Kidney epithelial cell (primary cell): ENCODE results near the gene DOK7. TPM values are rescaled to one million over a fixed set of nuclear protein-coding genes. Genes with fewer than 3 reads are reported as not detected.

Experiments used
- DNase-seq: peaks from one replicate; pipeline ENCODE4 v3.0.0-alpha.2; 2010; ENCODE audit warnings: low read depth
- H3K27me3 ChIP-seq: 2 replicates; pipeline ENCODE4 v1.6.0; 2011; ENCODE audit warnings: low read length; ENCODE audit not compliant: control insufficient read depth, insufficient read depth
- H3K36me3 ChIP-seq: 2 replicates; pipeline ENCODE4 v1.5.1; 2011; ENCODE audit warnings: low read length; ENCODE audit not compliant: control insufficient read depth, insufficient read depth
- H3K4me3 ChIP-seq: 2 replicates; pipeline ENCODE4 v1.5.1; 2011; ENCODE audit warnings: low read depth, mild to moderate bottlenecking, control low read depth, low read length
- CTCF ChIP-seq: IDR thresholded peaks from 2 replicates; pipeline ENCODE4 v1.5.1; 2011; ENCODE audit warnings: mild to moderate bottlenecking, moderate library complexity, low read length, control low read depth, inconsistent platforms; ENCODE audit not compliant: insufficient read depth, poor library complexity, severe bottlenecking
- total RNA-seq: library from RNA; depleted of rRNA; stranded (reverse); fragments of >200 nt; gene quantifications from 2 replicates; pipeline ENCODE4 v1.2.3, GENCODE V29; 2015

The DOK7 gene
- total RNA-seq, 1 donor from 2014 or later, result 6.9 TPM

GRCh38 chr4:3442959-3443749 lies 20.0 kb upstream of the DOK7 start:
- no peaks in the 10 kb centered on the region for H3K36me3 ChIP-seq
- DNase-seq, result no peak
- peak; percentile 93 for TF ChIP-seq CTCF
- peaks cover 2% of the 10 kb centered on the region for H3K27me3 ChIP-seq
- no peak overlapping the region for H3K4me3 ChIP-seq

DNA sequence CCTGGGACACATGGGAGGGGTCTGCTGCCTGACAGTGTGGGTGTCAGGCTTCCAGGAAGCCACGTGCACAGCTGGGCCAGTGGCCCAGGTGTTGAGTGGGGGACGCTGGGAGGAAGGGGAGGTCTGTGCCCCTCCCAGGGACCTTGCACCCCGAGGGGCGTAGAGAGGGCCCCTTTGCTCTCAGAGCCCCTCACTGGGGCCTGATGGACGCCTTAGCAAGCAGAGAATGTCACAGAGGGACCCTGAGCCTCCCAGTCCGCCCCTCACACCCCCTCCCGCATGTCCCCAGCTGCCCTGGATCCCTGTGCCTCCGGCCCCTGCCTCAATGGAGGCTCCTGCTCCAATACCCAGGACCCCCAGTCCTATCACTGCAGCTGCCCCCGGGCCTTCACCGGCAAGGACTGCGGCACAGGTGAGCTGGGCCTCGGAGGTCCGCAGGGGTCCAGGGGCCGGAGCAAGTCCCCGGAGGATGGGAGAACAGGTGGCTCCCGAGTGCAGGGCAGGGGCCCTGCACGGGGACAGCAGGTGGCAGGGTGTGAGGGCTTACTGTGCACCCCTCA lies 19.3 kb upstream of the DOK7 start:
- TF ChIP-seq CTCF, result no peak
- Histone ChIP-seq H3K36me3 (no peaks in the 10 kb centered on the region), H3K27me3 (peaks cover 2% of the 10 kb centered on the region), H3K4me3 (no peak overlapping the region)
- DNase-seq, result no peak

GRCh38 chr4:3444351-3445110 lies 18.6 kb upstream of the DOK7 start:
- Histone ChIP-seq H3K27me3 (peaks cover 2% of the 10 kb centered on the region), H3K36me3 (no peaks in the 10 kb centered on the region), H3K4me3 (no peak overlapping the region)
- DNase-seq, result no peak
- no peak for TF ChIP-seq CTCF

DNA sequence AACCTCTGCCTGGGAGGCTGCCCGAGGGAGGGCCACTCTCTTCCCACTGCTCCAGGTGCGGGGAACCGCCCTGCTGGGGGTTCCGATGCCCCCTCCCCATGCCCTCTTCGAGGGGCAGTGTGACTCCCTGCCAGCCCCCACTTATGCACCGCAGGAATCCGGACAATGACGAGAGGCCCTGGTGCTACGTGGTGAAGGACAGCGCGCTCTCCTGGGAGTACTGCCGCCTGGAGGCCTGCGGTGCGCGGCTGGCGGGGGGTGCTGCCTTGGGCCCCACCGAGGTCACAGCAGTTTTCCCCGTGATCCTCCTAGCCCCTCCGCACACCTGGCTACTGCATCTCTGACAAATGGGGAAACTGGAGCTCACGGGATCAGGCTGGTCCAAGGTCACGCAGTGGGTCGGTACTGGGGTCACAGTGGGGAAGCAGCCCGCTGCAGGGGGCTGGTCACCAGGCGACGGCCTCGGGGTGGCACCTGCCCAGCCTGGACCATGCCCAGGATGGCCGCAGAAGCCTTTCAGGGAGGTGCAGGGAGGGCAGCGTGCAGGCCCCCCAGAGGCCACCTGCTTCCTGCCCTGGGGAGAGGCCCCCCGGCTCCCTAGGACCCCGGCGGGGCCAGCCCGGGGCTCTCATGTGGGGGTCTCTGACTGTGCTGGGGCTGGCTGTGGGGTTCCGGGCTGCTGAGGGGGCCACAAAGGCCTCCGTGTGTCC lies 17.8 kb upstream of the DOK7 start:
- H3K4me3 ChIP-seq, result no peak overlapping the region
- no peak for TF ChIP-seq CTCF
- no peak for DNase-seq
- no peaks in the 10 kb centered on the region for H3K36me3 ChIP-seq
- peaks cover 4% of the 10 kb centered on the region for H3K27me3 ChIP-seq

DNA sequence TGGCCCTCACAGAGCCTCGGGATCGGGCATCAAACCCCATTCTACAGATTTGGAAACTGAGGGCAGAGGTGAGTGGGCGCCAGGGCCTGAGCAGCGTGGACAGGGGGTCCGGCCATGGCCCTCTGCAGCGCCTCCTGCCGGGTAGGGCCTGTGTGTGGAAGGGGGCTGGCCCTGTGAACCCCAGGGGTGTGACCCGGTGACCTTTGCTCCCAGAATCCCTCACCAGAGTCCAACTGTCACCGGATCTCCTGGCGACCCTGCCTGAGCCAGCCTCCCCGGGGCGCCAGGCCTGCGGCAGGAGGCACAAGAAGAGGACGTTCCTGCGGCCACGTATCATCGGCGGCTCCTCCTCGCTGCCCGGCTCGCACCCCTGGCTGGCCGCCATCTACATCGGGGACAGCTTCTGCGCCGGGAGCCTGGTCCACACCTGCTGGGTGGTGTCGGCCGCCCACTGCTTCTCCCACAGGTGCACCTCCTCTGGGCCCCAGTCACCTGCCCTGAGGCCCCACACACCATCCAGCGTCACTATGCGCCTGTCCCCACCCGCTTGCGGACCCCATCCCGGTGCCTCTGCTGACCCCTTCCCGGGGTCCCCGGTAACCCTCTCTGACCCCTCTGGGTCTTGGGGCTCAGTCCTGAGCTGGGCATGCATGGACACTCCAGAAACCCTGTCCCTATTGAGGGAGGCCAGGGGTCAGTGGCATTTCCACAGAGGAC lies 17.1 kb upstream of the DOK7 start:
- Histone ChIP-seq H3K36me3 (no peaks in the 10 kb centered on the region), H3K27me3 (peaks cover 6% of the 10 kb centered on the region), H3K4me3 (no peak overlapping the region)
- no peak for TF ChIP-seq CTCF
- DNase-seq, result no peak
